ENCODE measurements around the gene DNAJC9. TPM values are rescaled to one million over a fixed set of nuclear protein-coding genes. Genes with fewer than 3 reads are reported as not detected.

The DNAJC9 gene
- polyA plus RNA-seq, 1 donor from 2014 or later = 88.0 TPM

DNA sequence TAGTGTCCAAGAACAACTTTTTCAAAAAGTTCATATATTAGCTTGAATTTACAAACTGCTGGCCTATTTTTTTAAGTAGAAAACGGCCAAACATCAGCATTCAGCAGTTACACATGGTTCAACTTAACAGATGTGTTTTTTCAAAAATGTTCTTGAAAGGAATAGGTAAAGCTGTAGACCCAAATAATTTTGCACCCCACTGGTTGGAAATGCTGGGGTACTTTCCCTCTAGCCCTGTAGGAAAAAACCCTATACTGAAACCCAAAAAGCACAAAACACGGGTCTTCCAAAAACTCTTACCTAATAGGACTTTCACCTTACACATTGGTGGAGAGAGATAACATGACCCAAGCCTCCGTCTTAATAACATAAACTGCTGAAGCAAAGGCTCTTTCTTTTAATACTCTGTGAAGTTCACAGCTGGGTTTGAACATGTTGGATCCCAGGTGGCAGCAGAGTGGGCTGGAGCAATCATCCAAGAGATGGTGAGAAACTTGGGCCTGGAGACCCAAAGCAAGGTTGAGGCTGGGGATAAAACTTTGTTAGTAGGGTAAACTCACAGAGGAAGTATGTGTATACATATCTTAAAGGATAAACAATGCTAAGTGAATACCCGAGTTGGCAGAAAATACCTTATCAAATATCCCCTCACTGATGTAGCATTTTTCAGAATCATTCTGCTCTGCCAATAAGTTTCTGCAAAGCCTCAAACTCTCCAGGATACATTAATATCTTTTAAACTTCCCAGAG, 629 bp upstream of the DNAJC9 start:
- Histone ChIP-seq H3K79me2 (replicated peaks; ENCODE audit: insufficient read depth, low read length) (peaks cover 38% of the 10 kb centered on the region), H3K9me2 (ENCODE audit: insufficient read depth, low read length) (no peaks in the 10 kb centered on the region), H3K9me3 (ENCODE audit: low read length) (no peaks in the 10 kb centered on the region), H3K9ac (ENCODE audit: low read length) (peak overlapping the region; percentile 16), H3K36me3 (ENCODE audit: insufficient read depth, low read length) (no peaks in the 10 kb centered on the region), H2AFZ (ENCODE audit: low read depth, low read length) (peak overlapping the region; percentile 45), H4K20me1 (ENCODE audit: insufficient read depth) (no peaks in the 10 kb centered on the region), H3K4me2 (ENCODE audit: low read length) (peak overlapping the region; percentile 96), H3K27me3 (ENCODE audit: insufficient read depth, low read depth, low read length) (no peaks in the 10 kb centered on the region), H3F3A (ENCODE audit: insufficient read depth, low read length, poor library complexity, severe bottlenecking) (no peaks in the 10 kb centered on the region), H3K4me3 (ENCODE audit: low read length) (peak overlapping the region; percentile 93), H3K27ac (ENCODE audit: low read length) (peak overlapping the region; percentile 31)
- TF ChIP-seq TAF1 (IDR thresholded peaks at IDR 0.05; ENCODE audit: low read depth) (peak; percentile 2), POLR2AphosphoS5 (IDR thresholded peaks at IDR 0.05) (no peak)
- TF ChIP-seq, protein P1, sequence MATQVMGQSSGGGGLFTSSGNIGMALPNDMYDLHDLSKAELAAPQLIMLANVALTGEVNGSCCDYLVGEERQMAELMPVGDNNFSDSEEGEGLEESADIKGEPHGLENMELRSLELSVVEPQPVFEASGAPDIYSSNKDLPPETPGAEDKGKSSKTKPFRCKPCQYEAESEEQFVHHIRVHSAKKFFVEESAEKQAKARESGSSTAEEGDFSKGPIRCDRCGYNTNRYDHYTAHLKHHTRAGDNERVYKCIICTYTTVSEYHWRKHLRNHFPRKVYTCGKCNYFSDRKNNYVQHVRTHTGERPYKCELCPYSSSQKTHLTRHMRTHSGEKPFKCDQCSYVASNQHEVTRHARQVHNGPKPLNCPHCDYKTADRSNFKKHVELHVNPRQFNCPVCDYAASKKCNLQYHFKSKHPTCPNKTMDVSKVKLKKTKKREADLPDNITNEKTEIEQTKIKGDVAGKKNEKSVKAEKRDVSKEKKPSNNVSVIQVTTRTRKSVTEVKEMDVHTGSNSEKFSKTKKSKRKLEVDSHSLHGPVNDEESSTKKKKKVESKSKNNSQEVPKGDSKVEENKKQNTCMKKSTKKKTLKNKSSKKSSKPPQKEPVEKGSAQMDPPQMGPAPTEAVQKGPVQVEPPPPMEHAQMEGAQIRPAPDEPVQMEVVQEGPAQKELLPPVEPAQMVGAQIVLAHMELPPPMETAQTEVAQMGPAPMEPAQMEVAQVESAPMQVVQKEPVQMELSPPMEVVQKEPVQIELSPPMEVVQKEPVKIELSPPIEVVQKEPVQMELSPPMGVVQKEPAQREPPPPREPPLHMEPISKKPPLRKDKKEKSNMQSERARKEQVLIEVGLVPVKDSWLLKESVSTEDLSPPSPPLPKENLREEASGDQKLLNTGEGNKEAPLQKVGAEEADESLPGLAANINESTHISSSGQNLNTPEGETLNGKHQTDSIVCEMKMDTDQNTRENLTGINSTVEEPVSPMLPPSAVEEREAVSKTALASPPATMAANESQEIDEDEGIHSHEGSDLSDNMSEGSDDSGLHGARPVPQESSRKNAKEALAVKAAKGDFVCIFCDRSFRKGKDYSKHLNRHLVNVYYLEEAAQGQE (IDR thresholded peaks at IDR 0.05; ENCODE audit: borderline replicate concordance) = no peak

DNA sequence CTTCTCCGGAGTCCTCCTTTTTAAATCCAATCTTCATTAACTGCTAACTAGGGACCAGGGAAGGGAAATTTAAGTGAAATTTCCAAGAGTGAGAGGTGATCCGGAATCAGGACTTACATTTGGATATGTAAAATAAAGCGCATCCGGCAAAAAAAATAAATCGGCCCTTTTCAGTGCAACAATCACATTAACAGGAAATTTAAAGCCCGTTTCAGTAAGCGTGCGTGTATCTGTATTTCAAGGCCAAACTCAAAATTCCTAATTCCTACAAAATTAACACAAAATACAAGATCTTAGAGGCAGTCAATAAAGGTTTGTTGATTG, 771 bp downstream of the DNAJC9 start:
- H3K4me3 ChIP-seq (ENCODE audit: low read length) = peak overlapping the region; percentile 93
- no peaks in the 10 kb centered on the region for H3K27me3 ChIP-seq (ENCODE audit: insufficient read depth, low read depth, low read length)
- H3K9ac ChIP-seq (ENCODE audit: low read length) = peak overlapping the region; percentile 65
- no peak for TF ChIP-seq RAD21 (conservative IDR thresholded peaks at IDR 0.05)
- no peak for TF ChIP-seq MXI1 (conservative IDR thresholded peaks at IDR 0.05; ENCODE audit: poor library complexity, severe bottlenecking)
- no peak for TF ChIP-seq TAF1 (IDR thresholded peaks at IDR 0.05; ENCODE audit: low read depth)
- TF ChIP-seq EP300 (conservative IDR thresholded peaks at IDR 0.05; ENCODE audit: poor library complexity, severe bottlenecking) = no peak
- no peak for TF ChIP-seq SMC3 (conservative IDR thresholded peaks at IDR 0.05; ENCODE audit: poor library complexity)
- TF ChIP-seq EZH2 (IDR thresholded peaks at IDR 0.05; ENCODE audit: borderline replicate concordance, insufficient read depth, low read length, poor library complexity, severe bottlenecking) = no peak
- TF ChIP-seq, protein P2, sequence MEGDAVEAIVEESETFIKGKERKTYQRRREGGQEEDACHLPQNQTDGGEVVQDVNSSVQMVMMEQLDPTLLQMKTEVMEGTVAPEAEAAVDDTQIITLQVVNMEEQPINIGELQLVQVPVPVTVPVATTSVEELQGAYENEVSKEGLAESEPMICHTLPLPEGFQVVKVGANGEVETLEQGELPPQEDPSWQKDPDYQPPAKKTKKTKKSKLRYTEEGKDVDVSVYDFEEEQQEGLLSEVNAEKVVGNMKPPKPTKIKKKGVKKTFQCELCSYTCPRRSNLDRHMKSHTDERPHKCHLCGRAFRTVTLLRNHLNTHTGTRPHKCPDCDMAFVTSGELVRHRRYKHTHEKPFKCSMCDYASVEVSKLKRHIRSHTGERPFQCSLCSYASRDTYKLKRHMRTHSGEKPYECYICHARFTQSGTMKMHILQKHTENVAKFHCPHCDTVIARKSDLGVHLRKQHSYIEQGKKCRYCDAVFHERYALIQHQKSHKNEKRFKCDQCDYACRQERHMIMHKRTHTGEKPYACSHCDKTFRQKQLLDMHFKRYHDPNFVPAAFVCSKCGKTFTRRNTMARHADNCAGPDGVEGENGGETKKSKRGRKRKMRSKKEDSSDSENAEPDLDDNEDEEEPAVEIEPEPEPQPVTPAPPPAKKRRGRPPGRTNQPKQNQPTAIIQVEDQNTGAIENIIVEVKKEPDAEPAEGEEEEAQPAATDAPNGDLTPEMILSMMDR (IDR thresholded peaks at IDR 0.05; ENCODE audit: poor library complexity, severe bottlenecking) = no peak
- TF ChIP-seq, protein P1 (IDR thresholded peaks at IDR 0.05; ENCODE audit: borderline replicate concordance) = no peak
- TF ChIP-seq POLR2AphosphoS5 (IDR thresholded peaks at IDR 0.05) = no peak
- peaks cover 28% of the 10 kb centered on the region for H3K79me2 ChIP-seq (replicated peaks; ENCODE audit: insufficient read depth, low read length)
- no peaks in the 10 kb centered on the region for H3K36me3 ChIP-seq (ENCODE audit: insufficient read depth, low read length)
- H4K20me1 ChIP-seq (ENCODE audit: insufficient read depth) = no peaks in the 10 kb centered on the region
- no peaks in the 10 kb centered on the region for H3F3A ChIP-seq (ENCODE audit: insufficient read depth, low read length, poor library complexity, severe bottlenecking)
- no peaks in the 10 kb centered on the region for H3K9me2 ChIP-seq (ENCODE audit: insufficient read depth, low read length)
- H3K27ac ChIP-seq (ENCODE audit: low read length) = peak overlapping the region; percentile 59
- no peak overlapping the region for H2AFZ ChIP-seq (ENCODE audit: low read depth, low read length)
- no peaks in the 10 kb centered on the region for H3K9me3 ChIP-seq (ENCODE audit: low read length)
- peak overlapping the region; percentile 62 for H3K4me2 ChIP-seq (ENCODE audit: low read length)

Data from neural cell (in vitro differentiated cells).